Neutrophil (primary cell): ENCODE results near the gene TAC1.

ENCODE experiments used
- H3K27ac ChIP-seq: fragments of 200-600 bp; sonication (generic); 2 replicates; pipeline ENCODE4 v1.5.1; 2016; ENCODE audit warnings: mild to moderate bottlenecking, moderate library complexity
- H3K27me3 ChIP-seq: fragments of 200-600 bp; sonication (generic); 2 replicates; pipeline ENCODE4 v1.6.0; 2016; ENCODE audit warnings: mild to moderate bottlenecking
- H3K36me3 ChIP-seq: fragments of 200-600 bp; sonication (generic); 2 replicates; pipeline ENCODE4 v1.5.1; 2017
- H3K4me1 ChIP-seq, 2 experiments: fragments of 200-600 bp in 1 of 2; sonication (generic) in 1 of 2; 1 replicate in 1 of 2; 2 replicates in 1 of 2; pipeline versions ENCODE4 v1.5.1 to v1.6.1; 2013 to 2016; ENCODE audit warnings: low read depth in 1 of 2, low read length in 1 of 2, mild to moderate bottlenecking in 1 of 2, moderate library complexity in 1 of 2; ENCODE audit not compliant: control insufficient read depth in 1 of 2, insufficient read depth in 1 of 2
- H3K4me3 ChIP-seq, 2 experiments: fragments of 200-600 bp in 1 of 2; sonication (generic) in 1 of 2; 1 replicate in 1 of 2; 2 replicates in 1 of 2; pipeline ENCODE4 v1.5.1; 2013 to 2016; ENCODE audit warnings: low read depth in 1 of 2, low read length in 1 of 2, mild to moderate bottlenecking in 1 of 2, moderate library complexity in 1 of 2
- H3K9me3 ChIP-seq: fragments of 200-600 bp; sonication (generic); 2 replicates; pipeline ENCODE4 v1.5.1; 2016
- CTCF ChIP-seq: fragments of 200-600 bp; sonication (generic); IDR thresholded peaks from 2 replicates; pipeline ENCODE4 v1.5.1; 2016; ENCODE audit warnings: antibody characterized with exemption

TAC1 gene

DNA sequence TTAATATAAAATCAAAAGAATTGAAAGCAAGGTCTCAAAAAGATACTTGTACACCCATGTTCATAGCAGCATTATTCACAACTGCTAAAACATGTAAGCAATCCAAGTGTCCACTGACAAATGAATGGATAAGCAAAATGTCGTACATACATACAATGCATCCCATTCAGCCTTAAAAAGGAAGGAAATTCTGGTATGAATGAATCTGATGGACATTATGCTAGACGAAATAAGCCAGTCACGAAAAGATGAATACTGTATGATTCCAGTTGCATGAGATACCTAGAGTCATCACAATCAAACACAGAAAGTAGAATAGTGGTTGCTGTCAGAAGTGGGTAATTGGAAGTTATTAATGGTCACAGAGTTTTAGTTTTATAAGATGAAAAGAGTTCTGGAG, 9.5 kb upstream of the TAC1 start:
- H3K4me3 ChIP-seq: no peak overlapping the region
- H3K4me1 ChIP-seq: no peaks in the 10 kb centered on the region
- no peak for TF ChIP-seq CTCF
- no peak overlapping the region for H3K27ac ChIP-seq
- no peaks in the 10 kb centered on the region for H3K27me3 ChIP-seq
- H3K9me3 ChIP-seq: no peaks in the 10 kb centered on the region
- no peaks in the 10 kb centered on the region for H3K36me3 ChIP-seq

DNA sequence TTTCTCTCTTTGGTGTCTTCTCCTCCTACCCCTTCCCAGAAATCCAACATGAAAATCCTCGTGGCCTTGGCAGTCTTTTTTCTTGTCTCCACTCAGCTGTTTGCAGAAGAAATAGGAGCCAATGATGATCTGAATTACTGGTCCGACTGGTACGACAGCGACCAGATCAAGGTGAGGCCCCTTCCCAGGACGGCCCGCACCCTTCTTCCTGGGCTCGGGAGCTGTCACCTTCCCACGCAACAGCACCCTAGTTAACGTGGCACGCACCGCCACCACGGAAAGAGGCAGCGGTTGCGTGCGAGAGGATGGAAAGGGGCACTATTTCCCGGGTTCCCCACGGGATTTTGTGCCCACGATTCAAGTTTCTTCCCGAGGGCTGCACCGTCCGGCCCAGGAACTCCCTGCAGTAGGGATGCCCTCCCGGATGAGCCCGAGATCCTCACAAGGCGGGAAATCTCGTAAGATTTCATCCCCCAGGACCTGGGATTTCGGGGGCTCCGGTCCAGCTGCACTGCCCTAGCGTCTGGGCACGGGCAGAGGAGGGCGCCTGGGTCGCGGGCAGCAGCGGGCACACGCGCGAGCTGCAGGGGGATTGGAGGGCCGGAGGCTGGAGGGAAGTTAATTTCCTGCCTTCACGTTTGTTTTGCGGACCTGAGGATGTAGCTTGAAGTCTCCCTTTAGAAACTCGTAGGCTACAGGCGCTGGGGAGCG, 834 bp downstream of the TAC1 start:
- H3K9me3 ChIP-seq: no peaks in the 10 kb centered on the region
- H3K4me3 ChIP-seq: no peak overlapping the region
- no peak for TF ChIP-seq CTCF
- H3K27ac ChIP-seq: no peak overlapping the region
- peaks cover 92% of the 10 kb centered on the region for H3K27me3 ChIP-seq
- no peaks in the 10 kb centered on the region for H3K4me1 ChIP-seq
- no peaks in the 10 kb centered on the region for H3K36me3 ChIP-seq

- Histone ChIP-seq H3K4me3 (no peak overlapping the region), H3K27me3 (peaks cover 85% of the 10 kb centered on the region), H3K9me3 (no peaks in the 10 kb centered on the region), H3K27ac (no peak overlapping the region), H3K4me1 (no peaks in the 10 kb centered on the region), H3K36me3 (no peaks in the 10 kb centered on the region)
- no peak for TF ChIP-seq CTCF
Measured at GRCh38 chr7:97733276-97734161, 1.6 kb downstream of the TAC1 start.

- no peak for TF ChIP-seq CTCF
- no peak overlapping the region for H3K27ac ChIP-seq
- H3K4me3 ChIP-seq: no peak overlapping the region
- H3K36me3 ChIP-seq: no peaks in the 10 kb centered on the region
- H3K27me3 ChIP-seq: peaks cover 78% of the 10 kb centered on the region
- no peaks in the 10 kb centered on the region for H3K9me3 ChIP-seq
- H3K4me1 ChIP-seq: no peaks in the 10 kb centered on the region
Measured at GRCh38 chr7:97734255-97734654, 2.4 kb downstream of the TAC1 start.

DNA sequence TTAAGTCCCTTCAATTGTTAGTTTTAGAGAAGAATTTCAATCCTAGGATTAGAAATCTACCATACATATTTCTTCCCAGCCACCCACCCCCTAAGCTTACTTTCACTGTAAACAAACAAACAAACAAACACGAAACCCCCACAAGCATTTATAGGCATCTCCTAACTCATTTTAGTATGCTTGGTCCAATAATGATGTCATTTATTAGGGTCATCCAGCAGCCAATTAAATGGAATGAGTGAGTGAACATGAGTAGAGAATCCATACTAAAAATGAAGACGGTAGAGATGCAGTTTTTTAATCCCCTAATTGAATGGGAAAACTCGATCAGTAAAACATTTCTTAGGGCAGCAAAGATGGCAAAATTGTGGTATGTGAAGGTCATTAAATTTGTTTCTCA, 3.2 kb downstream of the TAC1 start:
- Histone ChIP-seq H3K36me3 (no peaks in the 10 kb centered on the region), H3K27ac (no peak overlapping the region), H3K4me1 (no peaks in the 10 kb centered on the region), H3K4me3 (no peak overlapping the region), H3K9me3 (no peaks in the 10 kb centered on the region), H3K27me3 (peaks cover 71% of the 10 kb centered on the region)
- no peak for TF ChIP-seq CTCF
